Endothelial cell (in vitro differentiated cells): ENCODE measurements around the gene RASSF4. TPM values are rescaled to one million over a fixed set of nuclear protein-coding genes. Genes with fewer than 3 reads are reported as not detected.

Source experiments
- DNase-seq: peaks from one replicate; pipeline ENCODE4 v3.0.0; 2021; ENCODE audit warnings: low spot score
- H3K27ac Mint-ChIP-seq: one replicate; pipeline ENCODE4 v1.8.0; 2021; ENCODE audit warnings: mixed read lengths, inconsistent platforms; ENCODE audit not compliant: unreplicated experiment
- H3K27me3 Mint-ChIP-seq: one replicate; pipeline ENCODE4 v1.8.0; 2021; ENCODE audit warnings: mild to moderate bottlenecking, moderate library complexity, mixed read lengths, inconsistent platforms; ENCODE audit not compliant: unreplicated experiment
- H3K36me3 Mint-ChIP-seq: one replicate; pipeline ENCODE4 v1.8.0; 2021; ENCODE audit warnings: mild to moderate bottlenecking, low read depth, mixed read lengths, inconsistent platforms; ENCODE audit not compliant: unreplicated experiment
- H3K4me1 Mint-ChIP-seq: one replicate; pipeline ENCODE4 v1.8.0; 2021; ENCODE audit warnings: mild to moderate bottlenecking, mixed read lengths, inconsistent platforms; ENCODE audit not compliant: unreplicated experiment
- H3K4me3 Mint-ChIP-seq: one replicate; pipeline ENCODE4 v1.8.0; 2021; ENCODE audit warnings: mild to moderate bottlenecking, mixed read lengths, inconsistent platforms; ENCODE audit not compliant: unreplicated experiment
- H3K9me3 Mint-ChIP-seq: one replicate; pipeline ENCODE4 v1.8.0; 2021; ENCODE audit warnings: mixed read lengths, inconsistent platforms; ENCODE audit not compliant: unreplicated experiment
- total RNA-seq: library from RNA; stranded (reverse); fragmentation: NEBNext Ultra II Directional; extraction: Animal tissue kit (Norgen Biotek cat#: 25700); gene quantifications from one replicate; pipeline ENCODE4 v1.2.1, GENCODE V29; 2021; ENCODE audit not compliant: unreplicated experiment
- TF ChIP-seq, protein P1 (sequence below): fragments of 200-600 bp; sonication (generic); IDR thresholded peaks from one replicate; pipeline ENCODE4 v1.5.0; 2021; ENCODE audit warnings: antibody characterized with exemption; ENCODE audit not compliant: unreplicated experiment

The RASSF4 gene
- total RNA-seq, 1 donor from 2014 or later: 9.6 TPM

DNA sequence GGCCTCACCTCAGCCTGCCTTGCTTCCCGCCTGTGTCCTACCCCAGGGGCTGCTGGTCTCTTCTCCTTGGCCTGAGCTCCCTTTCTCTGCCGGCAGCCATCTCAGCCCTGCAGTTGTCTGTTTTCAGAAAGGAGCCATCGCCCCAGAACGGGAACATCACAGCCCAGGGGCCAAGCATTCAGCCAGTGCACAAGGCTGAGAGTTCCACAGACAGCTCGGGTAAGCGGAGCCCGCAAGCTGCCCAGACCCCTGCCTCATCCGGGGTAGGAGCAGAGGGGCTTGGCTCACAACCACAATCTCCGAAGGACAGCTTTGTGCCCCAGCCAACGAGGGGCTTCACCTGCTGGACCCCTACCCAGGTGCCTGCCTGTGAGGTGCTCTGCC is 24.3 kb downstream of the RASSF4 start:
- TF ChIP-seq, protein P1, sequence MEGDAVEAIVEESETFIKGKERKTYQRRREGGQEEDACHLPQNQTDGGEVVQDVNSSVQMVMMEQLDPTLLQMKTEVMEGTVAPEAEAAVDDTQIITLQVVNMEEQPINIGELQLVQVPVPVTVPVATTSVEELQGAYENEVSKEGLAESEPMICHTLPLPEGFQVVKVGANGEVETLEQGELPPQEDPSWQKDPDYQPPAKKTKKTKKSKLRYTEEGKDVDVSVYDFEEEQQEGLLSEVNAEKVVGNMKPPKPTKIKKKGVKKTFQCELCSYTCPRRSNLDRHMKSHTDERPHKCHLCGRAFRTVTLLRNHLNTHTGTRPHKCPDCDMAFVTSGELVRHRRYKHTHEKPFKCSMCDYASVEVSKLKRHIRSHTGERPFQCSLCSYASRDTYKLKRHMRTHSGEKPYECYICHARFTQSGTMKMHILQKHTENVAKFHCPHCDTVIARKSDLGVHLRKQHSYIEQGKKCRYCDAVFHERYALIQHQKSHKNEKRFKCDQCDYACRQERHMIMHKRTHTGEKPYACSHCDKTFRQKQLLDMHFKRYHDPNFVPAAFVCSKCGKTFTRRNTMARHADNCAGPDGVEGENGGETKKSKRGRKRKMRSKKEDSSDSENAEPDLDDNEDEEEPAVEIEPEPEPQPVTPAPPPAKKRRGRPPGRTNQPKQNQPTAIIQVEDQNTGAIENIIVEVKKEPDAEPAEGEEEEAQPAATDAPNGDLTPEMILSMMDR: no peak
- peaks cover 51% of the 10 kb centered on the region for H3K4me1 Mint-ChIP-seq
- H3K9me3 Mint-ChIP-seq: no peaks in the 10 kb centered on the region
- no peak for DNase-seq
- no peaks in the 10 kb centered on the region for H3K36me3 Mint-ChIP-seq
- no peak overlapping the region for H3K4me3 Mint-ChIP-seq
- H3K27ac Mint-ChIP-seq: no peak overlapping the region
- H3K27me3 Mint-ChIP-seq: peaks cover 16% of the 10 kb centered on the region

DNA sequence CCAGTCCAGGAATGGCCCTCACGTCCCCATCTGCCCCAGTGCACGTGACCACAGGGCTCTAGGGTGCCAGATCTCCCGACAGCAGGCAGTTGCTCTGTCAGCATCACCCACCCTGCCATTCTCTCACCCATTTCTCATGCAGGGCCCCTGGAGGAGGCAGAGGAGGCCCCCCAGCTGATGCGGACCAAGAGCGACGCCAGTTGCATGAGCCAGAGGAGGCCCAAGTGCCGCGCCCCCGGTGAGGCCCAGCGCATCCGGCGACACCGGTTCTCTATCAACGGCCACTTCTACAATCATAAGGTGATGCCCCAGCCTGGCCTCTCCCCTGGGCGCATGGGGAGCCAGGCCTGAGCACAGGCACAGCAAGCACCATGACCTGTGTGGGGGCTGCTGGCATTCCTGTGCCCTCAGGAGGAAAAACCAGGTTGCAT is 25.1 kb downstream of the RASSF4 start:
- H3K36me3 Mint-ChIP-seq: no peaks in the 10 kb centered on the region
- peaks cover 19% of the 10 kb centered on the region for H3K27me3 Mint-ChIP-seq
- TF ChIP-seq, protein P1: no peak
- H3K4me1 Mint-ChIP-seq: peaks cover 45% of the 10 kb centered on the region
- no peak for DNase-seq
- H3K27ac Mint-ChIP-seq: peak overlapping the region; percentile 94
- no peak overlapping the region for H3K4me3 Mint-ChIP-seq
- H3K9me3 Mint-ChIP-seq: no peaks in the 10 kb centered on the region

DNA sequence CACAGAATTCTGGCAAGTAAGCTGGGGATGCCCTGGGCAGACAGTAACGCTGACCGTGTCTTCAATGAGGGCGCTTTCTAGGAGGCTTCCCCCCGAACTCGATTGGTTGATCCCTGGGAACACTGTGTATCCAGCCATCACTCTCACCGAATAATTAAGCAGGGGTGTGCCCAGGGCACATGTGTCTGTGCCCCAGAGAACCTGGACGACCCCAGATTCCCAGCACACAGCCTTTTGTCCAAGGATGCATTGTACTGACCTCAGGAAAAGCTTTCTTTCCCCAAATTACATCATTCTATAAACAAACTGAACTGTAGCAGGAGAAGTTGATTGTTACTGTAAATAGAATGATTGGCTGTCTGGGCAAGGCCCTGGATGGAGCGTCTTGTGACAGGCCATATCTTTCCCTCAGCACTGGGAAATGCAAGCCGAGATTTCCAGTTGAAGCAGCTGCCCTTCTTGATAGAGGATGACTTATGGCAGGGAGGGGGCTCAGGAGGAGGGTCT is 25.6 kb downstream of the RASSF4 start:
- peak overlapping the region; percentile 94 for H3K27ac Mint-ChIP-seq
- peaks cover 48% of the 10 kb centered on the region for H3K4me1 Mint-ChIP-seq
- DNase-seq: no peak
- no peaks in the 10 kb centered on the region for H3K9me3 Mint-ChIP-seq
- H3K27me3 Mint-ChIP-seq: peaks cover 19% of the 10 kb centered on the region
- peaks cover 2% of the 10 kb centered on the region for H3K36me3 Mint-ChIP-seq
- TF ChIP-seq, protein P1: no peak
- H3K4me3 Mint-ChIP-seq: no peak overlapping the region

DNA sequence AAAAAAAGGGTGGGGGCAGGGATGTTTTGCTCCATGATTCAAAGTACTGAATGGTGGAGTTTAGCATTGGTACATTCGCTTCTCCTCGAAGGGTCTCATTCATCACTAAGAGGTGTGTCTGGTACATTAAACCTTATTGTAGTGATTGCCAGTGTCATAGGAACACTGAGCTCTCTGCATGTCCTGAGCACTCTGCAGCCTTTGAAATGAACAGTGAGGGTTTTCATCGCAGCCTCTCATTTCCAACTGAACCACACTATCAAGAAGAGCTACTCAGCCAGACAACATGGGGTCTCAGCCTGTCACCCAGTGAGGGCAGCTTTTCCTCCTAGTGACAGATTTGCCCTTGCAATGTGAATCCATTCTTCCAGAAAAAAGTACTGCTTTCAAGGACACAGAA is 26.6 kb downstream of the RASSF4 start:
- Mint-ChIP-seq H3K4me1 (peaks cover 47% of the 10 kb centered on the region), H3K9me3 (no peaks in the 10 kb centered on the region), H3K27ac (peak overlapping the region; percentile 94), H3K36me3 (peaks cover 3% of the 10 kb centered on the region), H3K4me3 (no peak overlapping the region), H3K27me3 (peaks cover 15% of the 10 kb centered on the region)
- TF ChIP-seq, protein P1: no peak
- DNase-seq: no peak

DNA sequence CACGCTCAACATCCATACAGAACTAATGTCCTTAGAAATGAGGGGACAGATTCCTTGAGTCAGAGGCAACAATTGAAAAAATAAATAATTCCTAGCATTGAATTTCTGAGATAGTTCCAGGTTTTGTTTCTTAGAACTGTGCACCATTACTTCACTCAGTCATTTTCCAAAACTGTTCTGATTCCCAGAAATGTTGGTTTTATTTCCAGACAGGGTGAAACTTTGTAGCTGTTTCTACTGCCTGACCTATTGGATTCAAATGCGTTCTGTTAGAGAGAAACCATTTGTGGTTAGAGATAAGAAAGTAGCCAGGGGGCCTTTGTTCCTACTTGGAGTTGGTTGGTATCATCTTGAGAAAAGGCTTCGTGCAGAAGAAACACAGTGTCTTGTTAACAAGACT is 27.1 kb downstream of the RASSF4 start:
- Mint-ChIP-seq H3K27ac (no peak overlapping the region), H3K36me3 (peaks cover 3% of the 10 kb centered on the region), H3K27me3 (peaks cover 14% of the 10 kb centered on the region), H3K4me3 (no peak overlapping the region), H3K4me1 (peaks cover 46% of the 10 kb centered on the region), H3K9me3 (no peaks in the 10 kb centered on the region)
- DNase-seq: no peak
- TF ChIP-seq, protein P1: no peak
